ENCODE results near the gene YRDC.

YRDC gene

GRCh38 chr1:37755290-37755689, 52.7 kb downstream of the YRDC start:
- DNase-seq (ENCODE audit: low read depth) = no peak
- no peak overlapping the region for H3K4me3 ChIP-seq (ENCODE audit: low read depth, low read length)
- TF ChIP-seq MYC (IDR thresholded peaks at IDR 0.05; ENCODE audit: low read depth, low read length) (no peak), MAX (IDR thresholded peaks at IDR 0.05; ENCODE audit: low read depth, low read length) (no peak), CTCF (IDR thresholded peaks at IDR 0.05; ENCODE audit: low read depth, low read length) (no peak), POLR2A (IDR thresholded peaks at IDR 0.05; ENCODE audit: extremely low read depth, insufficient read length) (no peak)

- H3K4me3 ChIP-seq (ENCODE audit: low read depth, low read length) = no peak overlapping the region
- no peak for TF ChIP-seq MAX (IDR thresholded peaks at IDR 0.05; ENCODE audit: low read depth, low read length)
- no peak for TF ChIP-seq MYC (IDR thresholded peaks at IDR 0.05; ENCODE audit: low read depth, low read length)
- no peak for TF ChIP-seq CTCF (IDR thresholded peaks at IDR 0.05; ENCODE audit: low read depth, low read length)
- no peak for TF ChIP-seq POLR2A (IDR thresholded peaks at IDR 0.05; ENCODE audit: extremely low read depth, insufficient read length)
- DNase-seq (ENCODE audit: low read depth) = no peak
Measured at GRCh38 chr1:37753473-37754321, 54.3 kb downstream of the YRDC start.
